Measurements from ENCODE around the gene TBC1D32.
"Not testable (repeated sequence)": the region's sequence is repeated elsewhere in the genome, so short reads cannot be mapped to it uniquely, and the experiment has no call there.

GRCh38 chr6:121374219-121374618, 39.9 kb upstream of the TBC1D32 start:
- not testable (repeated sequence) for TF ChIP-seq EZH2phosphoT487 (IDR thresholded peaks at IDR 0.05; ENCODE audit: insufficient read depth, low read depth); EZH2 (IDR thresholded peaks at IDR 0.05; ENCODE audit: insufficient read depth, poor library complexity, severe bottlenecking)

Measured in GM23248 (cell line).